GM10248 (cell line): ENCODE results near the gene TJAP1.
A peak's percentile ranks its signal among the peaks of the same experiment; 100 is the strongest.

ENCODE experiments used
- CTCF ChIA-PET: fragments of 300-600 bp; sonication (Branson Sonifier 250); formaldehyde crosslinking; extraction: SDS; loops from one replicate; lab custom pipeline; 2021; ENCODE audit warnings: antibody characterized with exemption; lab: Yijun Ruan, JAX
- POLR2A ChIA-PET: fragments of 350-650 bp; sonication (Branson Sonifier 250); formaldehyde crosslinking; extraction: SDS; loops from one replicate; lab custom pipeline; 2020; ENCODE audit warnings: antibody characterized with exemption; lab: Yijun Ruan, JAX
- DNase-seq: peaks from one replicate; pipeline ENCODE4 v3.0.0; 2012; ENCODE audit errors: extremely low spot score
- TF ChIP-seq, protein P1 (sequence below): IDR thresholded peaks from 2 replicates; pipeline ENCODE4 v1.5.1; 2012; ENCODE audit warnings: mild to moderate bottlenecking, low read depth; ENCODE audit errors: extremely low read depth, missing control alignments, control extremely low read depth

The TJAP1 gene

DNA sequence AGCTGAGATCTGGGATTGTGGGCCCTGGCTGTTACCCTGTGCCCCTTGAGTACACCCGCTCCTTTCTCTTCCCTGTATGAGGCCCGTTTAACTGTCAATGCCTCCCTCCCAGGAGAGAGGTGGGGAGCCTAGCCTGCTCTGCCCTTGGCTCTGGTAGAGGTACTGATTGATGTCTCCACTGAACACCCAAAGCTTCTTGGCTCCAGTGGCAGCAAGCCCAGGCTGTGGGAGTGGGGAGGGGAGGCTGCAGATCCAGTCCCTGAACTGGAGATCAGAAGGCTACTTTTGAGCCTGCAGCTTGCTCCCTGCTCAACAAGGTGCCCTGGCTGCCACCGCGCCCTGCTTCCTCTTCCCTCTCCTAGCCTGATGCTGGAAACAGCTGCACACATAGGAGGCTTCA, 25.3 kb downstream of the TJAP1 start:
- POLR2A ChIA-PET: no interaction called here
- CTCF ChIA-PET: interaction anchor here (1.4 to 6.8 kb wide), 3 partner anchors 15 to 239 kb away, joined by 4 to 70 read pairs (median 8); partner anchors contain the start of gene DLK2
- TF ChIP-seq, protein P1, sequence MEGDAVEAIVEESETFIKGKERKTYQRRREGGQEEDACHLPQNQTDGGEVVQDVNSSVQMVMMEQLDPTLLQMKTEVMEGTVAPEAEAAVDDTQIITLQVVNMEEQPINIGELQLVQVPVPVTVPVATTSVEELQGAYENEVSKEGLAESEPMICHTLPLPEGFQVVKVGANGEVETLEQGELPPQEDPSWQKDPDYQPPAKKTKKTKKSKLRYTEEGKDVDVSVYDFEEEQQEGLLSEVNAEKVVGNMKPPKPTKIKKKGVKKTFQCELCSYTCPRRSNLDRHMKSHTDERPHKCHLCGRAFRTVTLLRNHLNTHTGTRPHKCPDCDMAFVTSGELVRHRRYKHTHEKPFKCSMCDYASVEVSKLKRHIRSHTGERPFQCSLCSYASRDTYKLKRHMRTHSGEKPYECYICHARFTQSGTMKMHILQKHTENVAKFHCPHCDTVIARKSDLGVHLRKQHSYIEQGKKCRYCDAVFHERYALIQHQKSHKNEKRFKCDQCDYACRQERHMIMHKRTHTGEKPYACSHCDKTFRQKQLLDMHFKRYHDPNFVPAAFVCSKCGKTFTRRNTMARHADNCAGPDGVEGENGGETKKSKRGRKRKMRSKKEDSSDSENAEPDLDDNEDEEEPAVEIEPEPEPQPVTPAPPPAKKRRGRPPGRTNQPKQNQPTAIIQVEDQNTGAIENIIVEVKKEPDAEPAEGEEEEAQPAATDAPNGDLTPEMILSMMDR: no peak
- DNase-seq: no peak

DNA sequence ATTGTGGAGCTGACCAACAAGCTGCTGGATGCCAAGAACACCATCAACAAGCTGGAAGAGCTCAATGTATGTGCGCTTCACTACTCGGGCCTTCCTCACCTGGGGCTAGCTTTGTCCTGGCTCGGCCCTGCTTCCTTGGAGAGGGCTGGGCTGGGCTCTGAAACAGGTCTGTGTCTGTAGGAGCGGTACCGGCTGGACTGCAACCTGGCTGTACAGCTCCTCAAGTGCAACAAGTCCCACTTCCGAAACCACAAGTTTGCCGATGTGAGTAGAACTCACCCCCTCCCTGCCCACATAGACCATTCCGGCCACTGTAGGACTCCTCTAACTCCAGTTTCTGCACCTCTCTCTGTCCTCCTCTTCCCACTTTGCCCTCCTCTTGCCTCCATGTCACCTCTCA, 26.1 kb downstream of the TJAP1 start:
- CTCF ChIA-PET: interaction anchor here (0.7 to 7.8 kb wide), 3 partner anchors 49 to 576 kb away, joined by 4 to 77 read pairs (median 70); partner anchors contain the start of gene DLK2
- POLR2A ChIA-PET: no interaction called here
- no peak for DNase-seq
- TF ChIP-seq, protein P1: no peak

DNA sequence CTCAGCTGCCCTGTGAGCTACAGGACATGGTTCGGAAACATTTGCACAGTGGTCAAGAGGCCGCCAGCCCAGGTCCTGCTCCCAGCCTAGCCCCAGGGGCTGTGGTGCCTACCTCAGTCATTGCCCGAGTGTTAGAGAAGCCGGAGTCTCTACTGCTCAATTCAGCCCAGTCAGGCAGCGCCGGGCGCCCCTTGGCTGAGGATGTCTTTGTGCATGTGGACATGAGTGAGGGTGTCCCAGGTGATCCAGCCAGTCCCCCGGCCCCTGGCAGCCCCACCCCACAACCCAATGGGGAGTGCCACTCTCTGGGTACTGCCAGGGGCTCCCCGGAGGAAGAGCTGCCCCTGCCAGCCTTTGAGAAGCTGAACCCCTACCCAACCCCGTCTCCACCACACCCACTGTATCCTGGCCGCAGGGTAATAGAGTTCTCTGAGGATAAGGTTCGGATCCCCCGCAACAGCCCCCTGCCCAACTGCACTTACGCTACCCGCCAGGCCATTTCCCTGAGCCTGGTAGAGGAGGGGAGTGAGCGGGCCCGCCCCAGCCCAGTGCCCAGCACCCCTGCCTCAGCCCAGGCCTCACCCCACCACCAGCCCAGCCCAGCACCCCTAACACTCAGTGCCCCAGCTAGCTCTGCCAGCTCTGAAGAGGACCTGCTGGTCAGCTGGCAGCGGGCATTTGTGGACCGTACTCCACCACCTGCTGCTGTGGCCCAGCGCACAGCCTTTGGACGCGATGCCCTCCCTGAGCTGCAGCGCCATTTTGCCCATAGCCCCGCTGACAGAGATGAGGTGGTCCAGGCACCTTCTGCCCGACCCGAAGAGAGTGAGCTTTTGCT, 27.6 kb downstream of the TJAP1 start:
- no peak for DNase-seq
- TF ChIP-seq, protein P1: no peak
- POLR2A ChIA-PET: no interaction called here
- CTCF ChIA-PET: interaction anchor here (0.6 to 7.8 kb wide), 19 partner anchors 11 to 454 kb away, joined by 3 to 125 read pairs (median 6); partner anchors contain the start of genes ABCC10, DLK2, DNPH1 and POLR1C

DNA sequence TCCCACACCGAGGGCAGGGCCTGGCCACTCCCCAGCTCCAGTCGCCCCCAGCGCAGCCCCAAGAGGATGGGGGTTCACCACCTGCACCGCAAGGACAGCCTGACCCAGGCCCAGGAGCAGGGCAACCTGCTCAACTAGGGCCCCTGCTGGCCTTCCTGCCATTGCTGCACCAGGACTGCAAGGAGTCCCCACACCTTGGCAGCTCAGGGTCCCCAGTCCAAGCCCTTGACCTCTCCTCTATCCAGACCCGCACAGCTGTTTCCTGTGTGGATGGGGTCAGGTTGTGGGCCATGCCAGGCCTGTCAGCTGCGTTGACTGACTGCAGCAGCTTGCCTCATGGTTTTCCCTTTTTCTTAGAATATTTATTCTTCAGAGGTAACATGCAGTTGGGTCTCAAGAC, 28.3 kb downstream of the TJAP1 start:
- TF ChIP-seq, protein P1: no peak
- CTCF ChIA-PET: interaction anchor here (0.6 to 7.8 kb wide), 36 partner anchors 9 to 573 kb away, joined by 3 to 125 read pairs (median 6); partner anchors contain the start of genes ABCC10, DLK2, DNPH1 and POLR1C
- no peak for DNase-seq
- POLR2A ChIA-PET: interaction anchor here (0.5 to 0.6 kb wide), 2 partner anchors 23 to 62 kb away, joined by 4 to 6 read pairs; no protein-coding TSS in a partner anchor

DNA sequence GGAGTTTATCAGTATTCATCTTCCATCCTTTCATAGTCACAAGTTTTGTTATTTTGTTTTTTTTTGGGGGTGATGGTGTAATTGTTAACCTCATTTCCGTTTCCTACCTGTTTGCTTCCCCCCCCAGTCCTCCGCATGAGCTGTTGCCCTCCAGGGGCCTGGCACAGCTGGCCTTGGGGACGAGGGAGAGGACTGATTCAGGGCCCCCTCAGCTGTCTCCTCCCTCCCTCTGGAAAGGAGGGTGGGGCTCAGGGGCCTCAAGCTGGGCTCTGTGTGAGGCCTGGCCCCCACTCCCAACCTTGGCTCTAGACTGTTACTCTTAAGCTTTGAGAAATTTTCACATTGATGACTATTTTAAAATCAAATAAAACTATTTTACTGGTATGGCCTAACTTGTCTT, 28.8 kb downstream of the TJAP1 start:
- CTCF ChIA-PET: interaction anchor here (0.6 to 7.8 kb wide), 45 partner anchors 8 to 573 kb away, joined by 3 to 125 read pairs (median 6); partner anchors contain the start of genes ABCC10, DLK2, DNPH1 and POLR1C
- POLR2A ChIA-PET: interaction anchor here (0.5 to 0.6 kb wide), 4 partner anchors 24 to 61 kb away, joined by 3 to 6 read pairs (median 4); no protein-coding TSS in a partner anchor
- TF ChIP-seq, protein P1: no peak
- DNase-seq: no peak

DNA sequence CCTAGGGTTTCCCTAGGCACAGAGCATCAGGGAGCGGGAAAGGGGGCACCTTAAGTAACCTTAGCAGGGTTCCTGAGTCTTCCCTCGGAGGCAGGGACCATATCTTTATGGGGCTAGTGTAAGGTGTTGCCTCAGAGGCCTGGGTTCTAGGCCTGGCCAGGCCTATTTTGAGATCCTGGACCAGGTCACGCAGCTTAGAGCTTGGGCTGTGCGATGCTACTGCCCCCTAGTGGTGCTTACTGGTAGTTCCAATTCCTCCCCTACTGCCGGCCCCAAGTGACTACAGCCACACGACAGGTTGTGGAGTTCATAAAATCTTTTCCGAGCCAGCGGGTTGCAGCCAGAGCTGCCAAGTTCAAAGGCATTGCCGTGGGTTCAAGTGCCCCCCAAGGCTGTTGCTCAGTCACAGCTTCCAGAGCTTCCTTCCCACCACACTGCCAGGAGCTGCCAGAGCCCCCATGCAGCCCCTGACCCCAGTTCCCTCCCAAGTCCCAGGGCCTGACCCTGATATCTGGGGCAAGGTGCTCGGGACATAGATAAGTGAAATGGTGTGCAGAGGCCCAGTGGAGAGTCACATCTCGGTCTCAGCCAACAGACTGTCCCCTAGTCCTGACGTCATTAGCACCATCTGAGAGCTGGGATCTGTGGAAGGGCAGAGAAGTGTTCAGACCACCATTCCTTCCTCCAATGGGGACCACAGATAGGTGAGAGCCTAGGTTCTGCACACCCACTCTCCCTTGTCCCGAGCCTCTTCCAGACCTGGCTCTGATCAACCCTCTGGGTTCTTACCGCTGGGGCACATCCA, 29.5 kb downstream of the TJAP1 start:
- ChIA-PET POLR2A (interaction anchor here (0.5 to 1.1 kb wide), 5 partner anchors 19 to 284 kb away, joined by 3 to 5 read pairs (median 3); no protein-coding TSS in a partner anchor), CTCF (interaction anchor here (0.6 to 7.8 kb wide), 51 partner anchors 12 to 606 kb away, joined by 3 to 125 read pairs (median 5); partner anchors contain the start of genes ABCC10, CRIP3, DLK2 and DNPH1)
- peak; percentile 86 for DNase-seq
- TF ChIP-seq, protein P1: peak; percentile 92
